Stimulated activated CD8-positive, alpha-beta memory T cell treated with anti-CD3 and anti-CD28 coated beads, Interleukin-7, amount 100 ng/mL, for 24 hours (primary cell): ENCODE results near the gene COPS7A.

ENCODE experiments used
- DNase-seq: peaks from one replicate; pipeline ENCODE4 v3.0.0-alpha.2; 2020; ENCODE audit warnings: low read depth

The COPS7A gene

GRCh38 chr12:6770094-6770493, 46.2 kb downstream of the COPS7A start:
- no peak for DNase-seq

GRCh38 chr12:6770600-6770999, 46.8 kb downstream of the COPS7A start:
- no peak for DNase-seq

- DNase-seq = no peak
Observed at GRCh38 chr12:6771091-6771495, 47.2 kb downstream of the COPS7A start.

GRCh38 chr12:6771509-6772330, 47.9 kb downstream of the COPS7A start:
- DNase-seq = no peak

- peak; percentile 37 for DNase-seq
Observed at GRCh38 chr12:6772331-6772695, 48.5 kb downstream of the COPS7A start, which contains the start of gene LAG3. Gene LAG3, plus strand, starts transcription at chr12:6772520. Its CDS starts 333 bp downstream, at chr12:6772853.

GRCh38 chr12:6772726-6773589, 49.1 kb downstream of the COPS7A start:
- DNase-seq = no peak

- peak; percentile 49 for DNase-seq
Observed at GRCh38 chr12:6773590-6774351, 49.9 kb downstream of the COPS7A start.

- no peak for DNase-seq
Observed at GRCh38 chr12:6774499-6775062, 50.7 kb downstream of the COPS7A start.

GRCh38 chr12:6775185-6776174, 51.6 kb downstream of the COPS7A start:
- DNase-seq = no peak

- no peak for DNase-seq
Observed at GRCh38 chr12:6777386-6777785, 53.5 kb downstream of the COPS7A start.

- no peak for DNase-seq
Observed at GRCh38 chr12:6778217-6778573, 54.3 kb downstream of the COPS7A start.

GRCh38 chr12:6778574-6779550, 55.0 kb downstream of the COPS7A start:
- peak; percentile 79 for DNase-seq

GRCh38 chr12:6779708-6780432, 56.0 kb downstream of the COPS7A start:
- DNase-seq = no peak

GRCh38 chr12:6780573-6780972, 56.7 kb downstream of the COPS7A start:
- DNase-seq = no peak
